Adrenal gland (tissue), 12 donors: ENCODE data around the gene HEPH. TPM values are rescaled to one million over a fixed set of nuclear protein-coding genes. Genes with fewer than 3 reads are reported as not detected.

Experiments used
- DNase-seq, 7 donors: peaks; one replicate each; pipeline ENCODE4 v3.0.0-alpha.2; 2019 to 2020
- H3K27ac ChIP-seq, 5 donors: fragments of 200-600 bp; sonication (generic) in 4 of 5; 1 replicate in 3 of 5; 2 replicates in 2 of 5; pipeline versions ENCODE4 v1.5.1 to v1.8.0; 2016 to 2020; ENCODE audit warnings: mild to moderate bottlenecking in 1 of 5
- H3K27me3 ChIP-seq: fragments of 200-600 bp; 2 replicates; pipeline ENCODE4 v1.8.0; 2021
- H3K36me3 ChIP-seq, 2 donors: fragments of 200-600 bp; replicated peaks in 1 of 2; 1 replicate in 1 of 2; 2 replicates in 1 of 2; pipeline versions ENCODE4 v1.5.1 to v1.8.0; 2018 to 2022
- H3K4me1 ChIP-seq, 2 donors: fragments of 200-600 bp; replicated peaks in 1 of 2; 1 replicate in 1 of 2; 2 replicates in 1 of 2; pipeline versions ENCODE4 v1.5.1 to v1.8.0; 2018 to 2021
- H3K4me3 ChIP-seq, 4 donors: fragments of 200-600 bp; sonication (generic) in 3 of 4; one replicate each; pipeline ENCODE4 v1.5.1; 2016 to 2018
- H3K9me3 ChIP-seq, 3 donors: fragments of 200-600 bp; sonication (generic) in 1 of 3; replicated peaks in 1 of 3; 1 replicate in 2 of 3; 2 replicates in 1 of 3; pipeline versions ENCODE4 v1.5.1 to v1.8.0; 2016 to 2021
- CTCF ChIP-seq, 6 experiments: fragments of 450-650 bp in 4 of 6; fragments of 200-600 bp in 2 of 6; sonication (generic) in 1 of 6; IDR thresholded peaks; 1 replicate in 5 of 6; 2 replicates in 1 of 6; pipeline versions ENCODE4 v1.5.1 to v1.8.0; 2016 to 2021; ENCODE audit warnings: antibody characterized with exemption in 6 of 6, mild to moderate bottlenecking in 2 of 6, moderate library complexity in 1 of 6
- POLR2A ChIP-seq, 2 donors: fragments of 450-650 bp; IDR thresholded peaks; one replicate each; pipeline ENCODE4 v1.6.1; 2017; ENCODE audit warnings: antibody characterized with exemption in 2 of 2, mild to moderate bottlenecking in 2 of 2, moderate library complexity in 1 of 2
- WGBS, 4 donors: extraction: QIAGEN DNeasy Blood & Tissue Kit in 2 of 4; methylation state at CpG; one replicate each; pipeline versions ENCODE4 v1.1.5 to v1.1.7; 2013 to 2017; 5-methylcytosine and 5-hydroxymethylcytosine counted together
- intact Hi-C, 2 donors: fragments of 100-400 bp; cut with DNase I; formaldehyde crosslinking; loops; one replicate each; pipeline versions ENCODE4 v1.14.1 to v1.15.0; 2022 to 2023
- polyA plus RNA-seq, 3 donors: library from polyadenylated mRNA; stranded (reverse); fragments of 200-250 nt in 2 of 3; fragments of 350-450 nt in 1 of 3; fragmentation: Illumina TruSeq in 1 of 3; extraction: RNeasy Lipid Tissue Mini Kit (QIAGEN cat#74804) in 1 of 3; gene quantifications; one replicate each; pipeline ENCODE4 v1.2.3, GENCODE V29; 2013 to 2014
- total RNA-seq, 9 donors: library from RNA; depleted of rRNA in 4 of 9; stranded (reverse); fragments of >200 nt in 4 of 9; fragments of 120-200 nt in 1 of 9; fragmentation: NEBNext Ultra II Directional in 1 of 9; extraction: Animal tissue kit (Norgen Biotek cat#: 25700) in 1 of 9; gene quantifications; one replicate each; pipeline versions ENCODE4 v1.1.0 to v1.2.4, GENCODE V29; 2013 to 2023
- donor health status: healthy with polysubstance abuse.
- donor health status: Bipolar disorder and iron deficiency.
- donor health status: DM: yes; HTN: yes; CAD: no.
- donor health status: DM: no; HTN: no; CAD: no.
- donor health status: DM: no; HTN: no; CAD: no.
- donor health status: DM: yes; HTN: yes; CAD: no.

HEPH gene
- total and polyA plus RNA-seq, 12 donors = 12.3 to 111 (median 45.3) TPM

- TF ChIP-seq CTCF (IDR thresholded peaks at IDR 0.05) (no peak), POLR2A (IDR thresholded peaks at IDR 0.05) (no peak)
- Histone ChIP-seq H3K27me3 (no peaks in the 10 kb centered on the region), H3K9me3 (no peaks in the 10 kb centered on the region), H3K36me3 (no peaks in the 10 kb centered on the region), H3K4me3 (no peak overlapping the region), H3K4me1 (no peaks in the 10 kb centered on the region), H3K27ac (no peak overlapping the region)
- intact Hi-C loops = no loop called here
- WGBS, 4 donors = 60 to 89% (median 73%) methylated on average over 2 of the region's 2 CpGs
- DNase-seq = no peak
These were observed 27.5 kb downstream of the HEPH start for GRCh38 chrX:66191563-66191962.

GRCh38 chrX:66193821-66194220 is 29.8 kb downstream of the HEPH start:
- H3K36me3 ChIP-seq = no peaks in the 10 kb centered on the region
- intact Hi-C loops = no loop called here
- no peak for DNase-seq
- TF ChIP-seq CTCF (IDR thresholded peaks at IDR 0.05) (no peak), POLR2A (IDR thresholded peaks at IDR 0.05) (no peak)
- no peaks in the 10 kb centered on the region for H3K27me3 ChIP-seq
- no peak overlapping the region for H3K27ac ChIP-seq
- H3K9me3 ChIP-seq = no peaks in the 10 kb centered on the region
- H3K4me3 ChIP-seq = no peak overlapping the region
- H3K4me1 ChIP-seq = no peaks in the 10 kb centered on the region

- no peaks in the 10 kb centered on the region for H3K36me3 ChIP-seq
- intact Hi-C loops = loop anchor here in 1 of 2 donors (5.0 kb wide), 1 partner anchor 527 kb away; no protein-coding TSS in a partner anchor
- WGBS, 4 donors = 45 to 74% (median 61%) methylated on average over 4 of the region's 4 CpGs
- H3K9me3 ChIP-seq = no peaks in the 10 kb centered on the region
- no peak for TF ChIP-seq CTCF (IDR thresholded peaks at IDR 0.05)
- no peak for TF ChIP-seq POLR2A (IDR thresholded peaks at IDR 0.05)
- peaks cover 6% of the 10 kb centered on the region for H3K27me3 ChIP-seq
- H3K4me3 ChIP-seq = no peak overlapping the region
- DNase-seq = no peak
- no peak overlapping the region for H3K27ac ChIP-seq
- no peaks in the 10 kb centered on the region for H3K4me1 ChIP-seq
These were observed 36.1 kb downstream of the HEPH start for GRCh38 chrX:66200050-66200664.

DNA sequence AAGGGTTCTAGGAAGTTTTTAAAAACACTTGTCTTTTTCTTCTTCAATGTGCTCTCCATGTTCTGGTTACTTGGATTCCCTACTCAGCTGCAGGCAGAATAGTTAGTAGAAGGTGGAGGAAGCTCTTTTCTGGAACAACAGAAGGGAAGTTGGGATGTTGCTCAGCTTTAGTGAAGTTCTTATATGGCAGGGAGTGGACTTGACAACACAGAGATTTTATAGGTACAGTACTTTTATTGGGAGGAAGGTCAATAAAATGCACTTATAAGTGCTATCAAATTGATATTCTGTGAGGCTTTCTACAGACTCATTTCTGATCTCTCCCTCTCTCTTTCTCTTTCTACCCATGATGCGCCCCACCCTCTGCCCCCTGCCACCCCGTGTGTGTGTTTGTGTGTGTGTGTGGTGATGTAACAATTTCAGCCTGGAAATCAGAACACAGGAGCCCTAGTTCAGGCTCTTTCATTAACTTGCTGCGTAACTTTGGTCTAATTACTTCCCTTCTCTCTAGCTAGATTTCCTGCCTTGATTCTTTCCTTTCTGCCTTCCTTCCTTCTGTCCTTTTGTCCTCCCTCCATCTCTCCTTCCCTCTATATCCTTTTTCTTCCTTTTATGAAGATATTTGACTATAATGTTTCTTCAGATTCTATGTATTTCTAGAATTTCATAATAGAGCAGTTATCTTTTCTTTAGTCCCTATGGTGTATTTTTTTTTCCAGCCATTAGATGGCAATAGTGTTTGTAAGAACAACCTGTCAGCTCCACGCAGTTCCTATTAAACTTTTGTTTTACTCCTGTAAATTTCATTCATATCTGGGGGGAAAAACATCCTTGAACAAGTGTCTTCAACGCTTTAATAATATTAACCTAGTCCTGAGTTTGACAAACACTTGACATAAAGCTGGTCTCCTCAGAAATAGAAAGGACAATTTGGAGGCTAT is 37.1 kb downstream of the HEPH start:
- no peaks in the 10 kb centered on the region for H3K4me1 ChIP-seq
- no peak overlapping the region for H3K27ac ChIP-seq
- H3K9me3 ChIP-seq = no peaks in the 10 kb centered on the region
- peaks cover 8% of the 10 kb centered on the region for H3K27me3 ChIP-seq
- no peak overlapping the region for H3K4me3 ChIP-seq
- H3K36me3 ChIP-seq = no peaks in the 10 kb centered on the region
- DNase-seq = no peak
- intact Hi-C loops = loop anchor here in 1 of 2 donors (5.0 kb wide), 1 partner anchor 526 kb away; no protein-coding TSS in a partner anchor
- TF ChIP-seq CTCF (IDR thresholded peaks at IDR 0.05) (peak in 5 of 6 experiments; percentile 9 to 44 (median 40)), POLR2A (IDR thresholded peaks at IDR 0.05) (no peak)
- 35 to 44% (median 42%) methylated on average over 5 of the region's 5 CpGs for WGBS, 4 donors
